Liver (tissue), 9 donors: ENCODE data around the gene NUP37. TPM values are rescaled to one million over a fixed set of nuclear protein-coding genes. Genes with fewer than 3 reads are reported as not detected.

Source experiments
- DNase-seq: peaks from one replicate; pipeline ENCODE4 v3.0.0-alpha.2; 2017; ENCODE audit warnings: low spot score
- H3K27ac ChIP-seq, 2 donors: one replicate each; pipeline ENCODE4 v1.7.0; 2013; ENCODE audit warnings: inconsistent platforms in 2 of 2, low read length in 2 of 2, control low read depth in 1 of 2, low read depth in 1 of 2, mild to moderate bottlenecking in 1 of 2
- H3K27me3 ChIP-seq, 4 donors: one replicate each; pipeline versions ENCODE4 v1.6.1 to v1.7.0; 2013; ENCODE audit warnings: low read length in 3 of 4, inconsistent platforms in 1 of 4, mild to moderate bottlenecking in 1 of 4, moderate library complexity in 1 of 4; ENCODE audit not compliant: control insufficient read depth in 4 of 4, insufficient read depth in 4 of 4
- H3K36me3 ChIP-seq, 4 donors: one replicate each; pipeline versions ENCODE4 v1.6.1 to v1.7.0; 2013; ENCODE audit warnings: low read length in 3 of 4, mild to moderate bottlenecking in 3 of 4, low read depth in 1 of 4, moderate library complexity in 1 of 4; ENCODE audit not compliant: control insufficient read depth in 4 of 4, insufficient read depth in 3 of 4
- H3K4me1 ChIP-seq, 4 donors: one replicate each; pipeline versions ENCODE4 v1.6.1 to v1.7.0; 2013; ENCODE audit warnings: low read length in 3 of 4, mild to moderate bottlenecking in 3 of 4, moderate library complexity in 1 of 4; ENCODE audit not compliant: control insufficient read depth in 4 of 4, insufficient read depth in 4 of 4
- H3K4me3 ChIP-seq, 3 donors: one replicate each; pipeline versions ENCODE4 v1.6.1 to v1.7.0; 2013; ENCODE audit warnings: low read length in 3 of 3, control low read depth in 1 of 3, low read depth in 1 of 3, mild to moderate bottlenecking in 1 of 3
- H3K9ac ChIP-seq, 2 donors: one replicate each; pipeline ENCODE4 v1.7.0; 2013; ENCODE audit warnings: low read length in 2 of 2, mild to moderate bottlenecking in 2 of 2, moderate library complexity in 2 of 2, control low read depth in 1 of 2, low read depth in 1 of 2
- H3K9me3 ChIP-seq, 4 donors: one replicate each; pipeline versions ENCODE4 v1.6.1 to v1.7.0; 2013; ENCODE audit warnings: low read length in 3 of 4; ENCODE audit not compliant: control insufficient read depth in 4 of 4
- ATF3 ChIP-seq: IDR thresholded peaks from 2 replicates; pipeline ENCODE4 v1.6.1; 2016; ENCODE audit warnings: antibody characterized with exemption
- CTCF ChIP-seq: fragments of 150-350 bp; IDR thresholded peaks from 2 replicates; pipeline ENCODE4 v1.5.1; 2017; ENCODE audit warnings: improper control_type of control experiment, low read depth, low read length; ENCODE audit not compliant: missing input control
- EGR1 ChIP-seq, 2 donors: IDR thresholded peaks; 2 replicates each; pipeline ENCODE4 v1.6.1; 2016 to 2018; ENCODE audit warnings: antibody characterized with exemption in 2 of 2, low read depth in 2 of 2
- FOXA1 ChIP-seq: IDR thresholded peaks from 2 replicates; pipeline ENCODE4 v1.6.1; 2016; ENCODE audit warnings: antibody characterized with exemption
- FOXA2 ChIP-seq: IDR thresholded peaks from 2 replicates; pipeline ENCODE4 v1.6.1; 2016; ENCODE audit warnings: antibody characterized with exemption
- GABPA ChIP-seq, 2 donors: IDR thresholded peaks in 1 of 2; conservative IDR thresholded peaks in 1 of 2; 2 replicates each; pipeline ENCODE4 v1.6.1; 2016; ENCODE audit warnings: antibody characterized with exemption in 2 of 2, mild to moderate bottlenecking in 1 of 2, moderate library complexity in 1 of 2
- HNF4A ChIP-seq, 2 donors: conservative IDR thresholded peaks; 2 replicates each; pipeline ENCODE4 v1.6.1; 2016; ENCODE audit warnings: antibody characterized with exemption in 2 of 2, mild to moderate bottlenecking in 2 of 2
- HNF4G ChIP-seq: IDR thresholded peaks from 2 replicates; pipeline ENCODE4 v1.6.1; 2016; ENCODE audit warnings: antibody characterized with exemption
- JUND ChIP-seq, 2 donors: IDR thresholded peaks; 2 replicates each; pipeline ENCODE4 v1.6.1; 2016; ENCODE audit warnings: antibody characterized with exemption in 2 of 2
- MAX ChIP-seq: IDR thresholded peaks from 2 replicates; pipeline ENCODE4 v1.6.1; 2016; ENCODE audit warnings: antibody characterized with exemption
- NR2F2 ChIP-seq: IDR thresholded peaks from 2 replicates; pipeline ENCODE4 v1.6.1; 2016; ENCODE audit warnings: antibody characterized with exemption
- RAD21 ChIP-seq, 2 donors: IDR thresholded peaks; 2 replicates each; pipeline ENCODE4 v1.6.1; 2016; ENCODE audit warnings: antibody characterized with exemption in 2 of 2, mild to moderate bottlenecking in 2 of 2
- REST ChIP-seq: IDR thresholded peaks from 2 replicates; pipeline ENCODE4 v1.6.1; 2016; ENCODE audit warnings: antibody characterized with exemption, mild to moderate bottlenecking
- RXRA ChIP-seq, 2 donors: IDR thresholded peaks; 2 replicates each; pipeline ENCODE4 v1.6.1; 2017 to 2018; ENCODE audit warnings: antibody characterized with exemption in 2 of 2, mild to moderate bottlenecking in 1 of 2
- SP1 ChIP-seq: IDR thresholded peaks from 2 replicates; pipeline ENCODE4 v1.6.1; 2018; ENCODE audit warnings: antibody characterized with exemption, mild to moderate bottlenecking
- TAF1 ChIP-seq: conservative IDR thresholded peaks from 2 replicates; pipeline ENCODE4 v1.6.1; 2016; ENCODE audit warnings: antibody characterized with exemption, mild to moderate bottlenecking
- YY1 ChIP-seq: IDR thresholded peaks from 2 replicates; pipeline ENCODE4 v1.6.1; 2016; ENCODE audit warnings: antibody characterized with exemption, mild to moderate bottlenecking
- ZBTB33 ChIP-seq: IDR thresholded peaks from 2 replicates; pipeline ENCODE4 v1.6.1; 2016; ENCODE audit warnings: antibody characterized with exemption
- WGBS: extraction: QIAGEN DNeasy Blood & Tissue Kit; methylation state at CpG from one replicate; pipeline ENCODE4 v1.1.7; 2013; 5-methylcytosine and 5-hydroxymethylcytosine counted together
- polyA plus RNA-seq, 2 donors: library from polyadenylated mRNA; stranded (reverse) in 1 of 2; unstranded in 1 of 2; fragments of 200-250 nt in 1 of 2; fragments of >200 nt in 1 of 2; fragmentation: Nextera tagmentation in 1 of 2; extraction: Ambion mirVana in 1 of 2; gene quantifications; one replicate each; pipeline versions ENCODE4 v1.2.1 to v1.2.3, GENCODE V29; 2013 to 2015
- total RNA-seq, 2 donors: library from RNA; depleted of rRNA; stranded (reverse); fragments of >200 nt; gene quantifications; one replicate each; pipeline ENCODE4 v1.2.3, GENCODE V29; 2014
- donor health status: healthy.
- donor health status: healthy.
- donor health status: healthy.
- donor health status: healthy.
- donor health status: healthy.

NUP37 gene
- total and polyA plus RNA-seq, 4 donors, result 7.3 to 24.5 (median 8.5) TPM

- Histone ChIP-seq H3K4me1 (peaks cover 0 to 10% (median 3%) of the 10 kb centered on the region in 4 donors), H3K27me3 (no peaks in the 10 kb centered on the region), H3K9ac (peak within 1 kb of the TSS; percentile 83 to 91), H3K9me3 (no peaks in the 10 kb centered on the region), H3K4me3 (peak within 1 kb of the TSS; percentile 84 to 97 (median 96)), H3K27ac (peak within 1 kb of the TSS; percentile 70 to 78), H3K36me3 (peaks cover 0 to 4% (median 1%) of the 10 kb centered on the region in 4 donors)
- TF ChIP-seq ZBTB33, result peak; percentile 86
- TF ChIP-seq MAX, result peak; percentile 60
- TF ChIP-seq SP1, result peak; percentile 57
- TF ChIP-seq HNF4G, result no peak
- TF ChIP-seq YY1, result peak; percentile 68
- no peak for TF ChIP-seq CTCF
- TF ChIP-seq FOXA2, result no peak
- peak; percentile 74 for TF ChIP-seq REST
- peak; percentile 85 to 95 for TF ChIP-seq GABPA (IDR thresholded peaks at IDR 0.05 in 1 of 2, conservative IDR thresholded peaks at IDR 0.05 in 1 of 2)
- peak; percentile 47 for TF ChIP-seq NR2F2
- TF ChIP-seq RXRA (IDR thresholded peaks at IDR 0.05), result peak; percentile 44 to 45
- peak; percentile 25 for TF ChIP-seq ATF3
- peak in 1 of 2 donors; percentile 49 for TF ChIP-seq HNF4A (conservative IDR thresholded peaks at IDR 0.05)
- TF ChIP-seq EGR1 (IDR thresholded peaks at IDR 0.05; ENCODE audit: low read depth in 2 of 2), result peak; percentile 11 to 34
- peak; percentile 78 to 84 for TF ChIP-seq JUND (IDR thresholded peaks at IDR 0.05)
- peak; percentile 33 to 46 for TF ChIP-seq RAD21 (IDR thresholded peaks at IDR 0.05)
- TF ChIP-seq TAF1, result no peak
- peak; percentile 42 for TF ChIP-seq FOXA1
- peak; percentile 92 for DNase-seq
- 3% methylated on average over 44 of the region's 44 CpGs for WGBS
Observed at GRCh38 chr12:102061560-102062418, 58.1 kb downstream of the NUP37 start, which contains the start of gene WASHC3. WASHC3 (minus strand) TSS chr12:102061991; CDS start chr12:102061962, 29 bp downstream.
